ENCODE measurements around the gene THRB. TPM values are rescaled to one million over a fixed set of nuclear protein-coding genes. Genes with fewer than 3 reads are reported as not detected.

Gene THRB
- total RNA-seq, 4 donors from 2014 or later, result 29.2 to 38.5 (median 36.3) TPM

DNA sequence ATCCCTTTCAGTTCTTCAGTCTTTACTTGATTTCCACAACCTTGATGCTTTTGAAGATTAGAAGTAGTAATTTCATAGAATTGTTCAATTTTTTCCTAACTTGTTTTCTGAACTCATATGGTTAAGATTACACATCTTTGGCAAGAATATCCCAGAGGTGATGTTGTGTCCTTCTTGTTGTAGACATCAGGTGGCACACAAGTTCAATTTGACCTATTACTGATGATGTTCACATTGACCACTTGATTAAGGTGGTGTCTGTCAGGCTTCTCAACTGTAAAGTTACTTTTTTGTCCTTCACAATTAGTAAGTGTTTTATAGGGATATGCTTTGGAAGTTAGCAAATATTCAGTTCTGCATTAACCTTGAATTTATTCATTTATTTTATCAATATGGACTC is 34.6 kb upstream of the THRB start:
- TF ChIP-seq, protein P1, sequence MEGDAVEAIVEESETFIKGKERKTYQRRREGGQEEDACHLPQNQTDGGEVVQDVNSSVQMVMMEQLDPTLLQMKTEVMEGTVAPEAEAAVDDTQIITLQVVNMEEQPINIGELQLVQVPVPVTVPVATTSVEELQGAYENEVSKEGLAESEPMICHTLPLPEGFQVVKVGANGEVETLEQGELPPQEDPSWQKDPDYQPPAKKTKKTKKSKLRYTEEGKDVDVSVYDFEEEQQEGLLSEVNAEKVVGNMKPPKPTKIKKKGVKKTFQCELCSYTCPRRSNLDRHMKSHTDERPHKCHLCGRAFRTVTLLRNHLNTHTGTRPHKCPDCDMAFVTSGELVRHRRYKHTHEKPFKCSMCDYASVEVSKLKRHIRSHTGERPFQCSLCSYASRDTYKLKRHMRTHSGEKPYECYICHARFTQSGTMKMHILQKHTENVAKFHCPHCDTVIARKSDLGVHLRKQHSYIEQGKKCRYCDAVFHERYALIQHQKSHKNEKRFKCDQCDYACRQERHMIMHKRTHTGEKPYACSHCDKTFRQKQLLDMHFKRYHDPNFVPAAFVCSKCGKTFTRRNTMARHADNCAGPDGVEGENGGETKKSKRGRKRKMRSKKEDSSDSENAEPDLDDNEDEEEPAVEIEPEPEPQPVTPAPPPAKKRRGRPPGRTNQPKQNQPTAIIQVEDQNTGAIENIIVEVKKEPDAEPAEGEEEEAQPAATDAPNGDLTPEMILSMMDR (IDR thresholded peaks at IDR 0.05; ENCODE audit: low read depth), result no peak

DNA sequence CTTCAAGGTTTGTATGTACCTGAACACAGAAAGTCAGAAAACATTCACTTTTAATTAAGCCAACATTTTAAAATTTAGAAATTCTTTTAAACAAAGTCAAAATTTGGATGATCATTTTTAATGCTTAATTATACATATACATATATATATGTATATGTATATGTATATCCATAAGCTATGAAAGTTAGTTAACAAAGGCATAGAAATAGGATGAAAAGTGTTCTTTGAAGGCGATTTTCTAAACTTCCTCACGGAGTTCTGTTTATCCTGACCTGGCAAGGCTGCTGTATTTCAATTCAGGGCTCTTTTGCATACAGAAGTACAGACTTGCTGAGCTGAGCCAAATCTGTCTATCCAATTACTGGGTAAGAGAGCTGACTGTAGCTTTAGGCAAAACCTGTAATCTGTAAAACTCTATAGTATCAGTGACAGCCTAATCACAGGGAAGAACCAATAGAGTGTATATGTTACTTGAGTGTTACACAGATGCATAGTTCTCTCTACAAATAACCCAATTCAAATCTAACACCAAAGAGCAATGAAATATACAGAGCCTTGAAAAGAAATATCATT is 32.1 kb upstream of the THRB start:
- TF ChIP-seq, protein P1 (IDR thresholded peaks at IDR 0.05; ENCODE audit: low read depth), result no peak

DNA sequence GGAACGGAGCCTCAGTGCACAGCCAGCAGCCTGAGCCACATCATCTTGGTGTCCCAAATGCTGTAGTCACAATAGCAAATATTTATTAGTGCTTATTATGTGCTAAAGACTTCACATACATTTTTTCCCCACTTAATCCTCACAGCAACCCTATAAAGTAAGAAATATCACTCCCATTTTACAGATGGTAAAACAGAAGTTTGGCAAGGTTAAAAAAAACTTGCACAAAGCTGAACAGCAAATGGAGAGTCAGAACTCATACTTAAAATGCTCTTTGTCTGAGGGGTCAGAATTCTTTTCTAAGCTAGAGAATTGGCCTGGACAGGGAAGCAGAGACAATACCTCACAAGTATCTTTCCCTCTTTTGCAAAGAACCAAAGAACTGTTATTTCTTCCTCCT is 30.9 kb upstream of the THRB start:
- TF ChIP-seq, protein P1 (IDR thresholded peaks at IDR 0.05; ENCODE audit: low read depth), result no peak

DNA sequence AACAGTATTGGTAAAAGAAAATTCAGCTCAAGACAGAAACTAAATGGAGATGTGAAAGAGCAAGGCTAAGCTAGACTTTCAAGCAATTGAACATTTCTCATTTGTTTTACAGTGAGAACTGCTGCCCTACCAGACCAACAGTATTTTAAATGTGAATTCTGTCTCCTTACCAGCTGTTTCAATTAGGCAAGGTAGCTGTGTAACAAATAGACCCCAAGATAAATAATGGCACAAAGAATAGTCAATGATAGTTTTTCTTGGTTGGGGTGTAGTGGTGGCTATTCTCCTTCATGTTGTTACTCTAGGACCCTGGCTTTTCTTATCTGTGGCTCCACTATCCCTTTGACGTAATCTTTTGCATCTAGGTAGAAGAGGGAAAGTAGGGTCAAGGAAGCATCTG is 30.4 kb upstream of the THRB start:
- TF ChIP-seq, protein P1 (IDR thresholded peaks at IDR 0.05; ENCODE audit: low read depth), result no peak

DNA sequence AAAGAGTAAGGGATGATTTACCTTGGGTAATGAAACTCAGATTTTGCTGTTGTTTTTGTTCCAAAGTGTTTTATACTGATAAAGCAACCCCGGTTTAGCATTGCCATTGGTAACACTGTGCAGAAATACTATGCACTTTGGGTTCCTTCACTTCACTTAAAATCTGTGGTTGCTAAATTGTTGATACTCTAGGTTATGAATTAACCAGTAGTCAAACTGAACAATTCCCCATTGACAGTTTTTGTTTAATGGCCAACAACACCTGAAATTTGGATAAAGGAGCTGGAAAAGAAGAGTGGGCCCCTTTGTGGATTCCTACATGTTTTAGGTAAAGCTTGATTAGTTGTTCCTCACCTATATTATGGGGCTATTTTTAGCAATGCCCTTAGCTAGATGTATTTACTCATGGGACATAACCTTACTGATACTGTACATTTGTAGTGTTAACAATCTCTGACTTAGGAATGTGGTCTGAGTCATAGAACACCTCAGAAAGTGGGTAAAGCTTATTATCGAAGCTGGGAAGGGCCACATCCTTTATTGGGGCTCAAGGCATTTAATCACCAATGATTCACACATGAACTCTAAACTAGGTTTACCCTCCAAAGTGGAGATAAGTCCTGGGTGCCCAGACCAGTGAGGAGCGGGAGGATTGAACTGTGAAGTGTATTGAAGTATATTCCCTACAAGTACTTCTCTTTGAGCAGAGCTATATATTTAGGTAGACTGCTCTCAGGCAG is 29.5 kb upstream of the THRB start:
- TF ChIP-seq, protein P1 (IDR thresholded peaks at IDR 0.05; ENCODE audit: low read depth), result no peak

DNA sequence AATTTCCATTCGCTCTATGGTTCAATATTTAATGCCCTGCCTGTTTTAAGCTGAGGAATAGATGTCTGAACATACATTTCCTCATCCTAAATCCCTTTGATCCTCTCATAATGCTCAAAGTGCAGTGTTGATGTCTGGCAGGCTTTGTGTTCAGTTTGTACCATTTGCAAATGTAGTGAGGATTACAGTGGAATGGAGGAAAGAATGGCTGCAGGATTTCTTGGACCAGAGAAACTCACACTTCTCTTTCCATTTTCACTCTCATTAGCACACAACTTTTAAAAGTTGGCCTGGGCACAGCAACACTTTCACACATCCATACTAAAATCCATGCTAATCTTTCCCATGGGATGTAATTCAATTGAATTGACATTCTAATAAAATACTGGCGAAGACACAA is 28.6 kb upstream of the THRB start:
- TF ChIP-seq, protein P1 (IDR thresholded peaks at IDR 0.05; ENCODE audit: low read depth), result no peak

DNA sequence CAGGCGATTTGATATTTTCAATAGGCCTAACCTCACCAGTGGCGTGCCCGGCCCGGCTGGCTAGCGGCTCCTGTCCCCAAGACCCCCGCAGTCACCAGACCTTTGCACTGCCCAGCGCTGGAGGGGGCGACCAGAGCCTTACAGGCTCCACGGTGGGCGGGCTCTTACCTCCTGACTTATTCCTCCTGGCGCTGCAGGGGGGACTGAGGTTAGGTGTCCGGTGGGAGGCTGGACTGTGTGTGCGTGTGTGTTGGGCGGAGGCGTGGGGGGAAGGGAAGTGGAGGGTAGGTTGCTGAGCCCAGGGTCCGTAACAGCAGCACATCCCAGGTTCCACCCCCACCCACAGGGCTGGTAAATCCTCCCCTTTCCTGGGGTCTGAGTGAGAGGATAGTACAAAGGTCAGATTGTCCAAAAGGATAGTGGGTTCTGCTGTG is 27.5 kb upstream of the THRB start:
- TF ChIP-seq, protein P1 (IDR thresholded peaks at IDR 0.05; ENCODE audit: low read depth), result no peak

All from subcutaneous adipose tissue (tissue), 4 donors.